HCT116 (cell line): Measurements from ENCODE around the gene CSDE1.

Experiments used
- CTCF ChIP-seq, 3 experiments: fragments of 200-600 bp in 1 of 3; sonication (generic) in 1 of 3; IDR thresholded peaks in 2 of 3; conservative IDR thresholded peaks in 1 of 3; 2 replicates each; pipeline ENCODE4 v1.5.1; 2012 to 2017; ENCODE audit warnings: low read depth in 2 of 3, low read length in 2 of 3, antibody characterized with exemption in 1 of 3, borderline replicate concordance in 1 of 3, control low read depth in 1 of 3, mild to moderate bottlenecking in 1 of 3, mixed read lengths in 1 of 3, mixed run types in 1 of 3, moderate library complexity in 1 of 3; ENCODE audit not compliant: insufficient read depth in 1 of 3
- ELF1 ChIP-seq: IDR thresholded peaks from 2 replicates; pipeline ENCODE4 v1.6.1; 2012; ENCODE audit warnings: low read depth, borderline replicate concordance
- EZH2 ChIP-seq: fragments of 200-600 bp; sonication (generic); IDR thresholded peaks from 2 replicates; pipeline ENCODE4 v1.6.1; 2017; ENCODE audit warnings: antibody characterized with exemption, mixed run types
- MAX ChIP-seq: IDR thresholded peaks from 2 replicates; pipeline ENCODE4 v1.6.1; 2012
- POLR2A ChIP-seq: IDR thresholded peaks from 2 replicates; pipeline ENCODE4 v1.7.0; 2011; ENCODE audit warnings: borderline replicate concordance; ENCODE audit not compliant: insufficient read depth, insufficient read length; ENCODE audit errors: extremely low read depth
- POLR2AphosphoS5 ChIP-seq: IDR thresholded peaks from 2 replicates; pipeline ENCODE4 v1.6.1; 2011; ENCODE audit warnings: mild to moderate bottlenecking, low read depth, low read length, moderate library complexity
- RAD21 ChIP-seq: IDR thresholded peaks from 2 replicates; pipeline ENCODE4 v1.6.1; 2012; ENCODE audit warnings: low read depth, mild to moderate bottlenecking
- REST ChIP-seq: IDR thresholded peaks from 2 replicates; pipeline ENCODE4 v1.6.1; 2012; ENCODE audit warnings: low read depth
- ZNF274 ChIP-seq: fragments of 200-500 bp; sonication (Bioruptor generic); IDR thresholded peaks from 2 replicates; pipeline ENCODE4 v1.6.1; 2014; ENCODE audit warnings: mild to moderate bottlenecking, low read depth, low read length, inconsistent platforms

GRCh38 chr1:114725230-114725629 is 32.6 kb downstream of the CSDE1 start:
- no peak for TF ChIP-seq CTCF (IDR thresholded peaks at IDR 0.05 in 2 of 3, conservative IDR thresholded peaks at IDR 0.05 in 1 of 3; ENCODE audit: borderline replicate concordance in 1 of 3, insufficient read depth in 1 of 3, low read depth in 2 of 3, low read length in 2 of 3)
- TF ChIP-seq REST: no peak
- no peak for TF ChIP-seq MAX
- no peak for TF ChIP-seq POLR2A
- no peak for TF ChIP-seq ZNF274
- no peak for TF ChIP-seq POLR2AphosphoS5
- TF ChIP-seq RAD21: no peak
- no peak for TF ChIP-seq EZH2
- TF ChIP-seq ELF1: no peak
